Adrenal gland (tissue), 5 donors: ENCODE data around the gene RNF7.

ENCODE experiments used
- CTCF ChIP-seq, 6 experiments: fragments of 450-650 bp in 4 of 6; fragments of 200-600 bp in 2 of 6; sonication (generic) in 1 of 6; IDR thresholded peaks; 1 replicate in 5 of 6; 2 replicates in 1 of 6; pipeline versions ENCODE4 v1.5.1 to v1.8.0; 2016 to 2021; ENCODE audit warnings: antibody characterized with exemption in 6 of 6, mild to moderate bottlenecking in 2 of 6, moderate library complexity in 1 of 6
- POLR2A ChIP-seq, 2 donors: fragments of 450-650 bp; IDR thresholded peaks; one replicate each; pipeline ENCODE4 v1.6.1; 2017; ENCODE audit warnings: antibody characterized with exemption in 2 of 2, mild to moderate bottlenecking in 2 of 2, moderate library complexity in 1 of 2
- donor health status: DM: no; HTN: no; CAD: no.

GRCh38 chr3:141784531-141784930, 46.4 kb downstream of the RNF7 start:
- TF ChIP-seq CTCF (IDR thresholded peaks at IDR 0.05) (no peak), POLR2A (IDR thresholded peaks at IDR 0.05) (no peak)
